IPS DF 6.9 (cell line): ENCODE data around the gene DYNLRB2.

ENCODE experiments used
- DNase-seq: peaks from one replicate; pipeline ENCODE4 v3.0.0-alpha.2; 2013; ENCODE audit warnings: low read depth, low spot score
- H3K27ac ChIP-seq: one replicate; pipeline ENCODE4 v1.5.1; 2013; ENCODE audit warnings: low read length, control low read depth
- H3K27me3 ChIP-seq: 2 replicates; pipeline ENCODE4 v1.6.1; 2013; ENCODE audit warnings: mild to moderate bottlenecking, low read length; ENCODE audit not compliant: control insufficient read depth, insufficient read depth
- H3K36me3 ChIP-seq: 2 replicates; pipeline ENCODE4 v1.6.1; 2013; ENCODE audit warnings: low read length; ENCODE audit not compliant: control insufficient read depth, insufficient read depth
- H3K4me1 ChIP-seq: 2 replicates; pipeline ENCODE4 v1.6.1; 2013; ENCODE audit warnings: low read length; ENCODE audit not compliant: control insufficient read depth, insufficient read depth
- H3K4me3 ChIP-seq: 2 replicates; pipeline ENCODE4 v1.5.1; 2013; ENCODE audit warnings: mild to moderate bottlenecking, low read length
- H3K9me3 ChIP-seq: 2 replicates; pipeline ENCODE4 v1.6.1; 2013; ENCODE audit warnings: low read length, inconsistent platforms; ENCODE audit not compliant: control insufficient read depth, insufficient read depth
- WGBS: extraction: QIAGEN DNeasy Blood & Tissue Kit; methylation state at CpG from one replicate; pipeline ENCODE4 v1.1.7; 2013; ENCODE audit warnings: mixed read lengths, missing lambda C conversion rate; ENCODE audit not compliant: insufficient read length, insufficient coverage; 5-methylcytosine and 5-hydroxymethylcytosine counted together

DYNLRB2 gene

DNA sequence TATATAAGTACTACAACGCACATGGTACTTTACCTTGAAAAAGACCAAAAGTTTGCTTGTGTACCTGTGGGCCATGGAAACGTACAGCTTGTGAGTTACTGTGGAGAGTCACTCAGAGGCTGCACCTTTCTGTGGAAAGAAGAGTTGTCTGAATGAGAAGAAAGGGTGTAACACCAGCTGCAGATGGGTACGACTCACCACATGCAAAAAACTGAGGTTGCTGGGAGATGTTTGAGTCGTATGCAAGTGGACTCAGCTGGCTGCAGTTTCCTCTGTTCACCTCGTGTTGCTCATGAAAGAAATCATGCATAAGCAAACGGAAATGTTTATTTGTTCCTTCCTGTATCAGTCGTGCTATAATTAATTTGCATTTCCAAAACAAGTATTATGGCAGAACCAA lies 22.4 kb upstream of the DYNLRB2 start:
- Histone ChIP-seq H3K4me1 (no peaks in the 10 kb centered on the region), H3K27ac (no peak overlapping the region), H3K27me3 (no peaks in the 10 kb centered on the region), H3K9me3 (no peaks in the 10 kb centered on the region), H3K4me3 (no peak overlapping the region), H3K36me3 (no peaks in the 10 kb centered on the region)
- WGBS = no CpG with 5 or more reads among the region's 7 CpGs
- no peak for DNase-seq

- Histone ChIP-seq H3K4me3 (no peak overlapping the region), H3K27ac (no peak overlapping the region), H3K27me3 (no peaks in the 10 kb centered on the region), H3K4me1 (no peaks in the 10 kb centered on the region), H3K36me3 (no peaks in the 10 kb centered on the region), H3K9me3 (no peaks in the 10 kb centered on the region)
- WGBS = no CpG with 5 or more reads among the region's 3 CpGs
- DNase-seq = no peak
Observed at GRCh38 chr16:80519189-80519588, 21.6 kb upstream of the DYNLRB2 start.

- Histone ChIP-seq H3K4me1 (no peaks in the 10 kb centered on the region), H3K36me3 (no peaks in the 10 kb centered on the region), H3K9me3 (no peaks in the 10 kb centered on the region), H3K27ac (no peak overlapping the region), H3K4me3 (no peak overlapping the region), H3K27me3 (no peaks in the 10 kb centered on the region)
- no CpG with 5 or more reads among the region's 4 CpGs for WGBS
- no peak for DNase-seq
Observed at GRCh38 chr16:80525420-80525819, 15.4 kb upstream of the DYNLRB2 start.

DNA sequence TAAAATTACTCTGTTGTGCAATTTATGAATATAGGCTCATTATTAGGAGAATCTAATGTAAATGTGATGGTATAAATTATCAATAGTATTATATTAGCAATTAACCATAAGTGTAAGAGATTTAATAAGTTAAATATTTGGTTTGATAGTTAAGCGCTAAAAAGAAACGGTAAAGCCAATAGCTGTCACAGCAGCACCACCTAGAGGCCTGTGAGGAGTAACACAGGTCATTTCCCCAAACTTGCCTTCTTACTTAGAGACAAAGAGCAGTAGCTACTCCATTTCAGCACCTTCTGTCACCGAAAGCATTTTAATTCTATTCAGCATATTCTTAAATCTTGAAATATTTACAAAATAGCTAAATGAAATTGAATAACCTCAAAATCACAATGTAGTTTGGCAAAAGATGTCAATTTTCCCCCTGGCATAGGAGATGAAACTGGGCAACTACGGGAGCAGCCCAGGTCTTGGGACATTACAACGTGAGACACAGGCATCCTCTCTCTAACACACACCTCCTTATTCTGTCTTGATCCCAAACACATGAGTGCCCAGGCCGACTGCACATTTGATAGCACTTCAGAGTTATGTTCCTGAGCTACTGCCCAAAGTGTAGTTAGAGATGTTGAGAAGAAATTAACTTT lies 14.3 kb upstream of the DYNLRB2 start:
- DNase-seq = no peak
- no peak overlapping the region for H3K4me3 ChIP-seq
- H3K27ac ChIP-seq = no peak overlapping the region
- H3K36me3 ChIP-seq = no peaks in the 10 kb centered on the region
- WGBS = no CpG with 5 or more reads among the region's 6 CpGs
- H3K27me3 ChIP-seq = no peaks in the 10 kb centered on the region
- H3K9me3 ChIP-seq = no peaks in the 10 kb centered on the region
- no peaks in the 10 kb centered on the region for H3K4me1 ChIP-seq

DNA sequence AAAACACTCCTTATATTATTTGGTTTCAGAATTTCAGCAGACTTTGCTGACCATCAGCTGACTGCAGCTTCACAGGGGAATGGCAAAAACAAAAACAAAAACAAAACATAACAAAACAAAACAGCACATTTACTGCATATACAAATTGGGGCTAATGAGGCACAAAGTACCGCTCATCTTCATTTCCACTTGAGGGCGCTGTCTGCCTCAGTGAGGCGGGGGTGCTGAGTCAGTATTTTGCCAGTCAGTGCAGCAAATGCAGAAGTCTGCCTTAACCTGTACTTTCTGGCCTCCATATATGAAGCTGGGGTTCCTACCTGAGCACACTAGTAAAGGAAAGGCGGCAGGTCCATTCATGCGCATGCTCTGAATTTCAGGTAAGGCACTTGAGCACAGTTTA lies 13.5 kb upstream of the DYNLRB2 start:
- no CpG with 5 or more reads among the region's 5 CpGs for WGBS
- DNase-seq = peak; percentile 45
- Histone ChIP-seq H3K27me3 (no peaks in the 10 kb centered on the region), H3K27ac (no peak overlapping the region), H3K36me3 (no peaks in the 10 kb centered on the region), H3K4me3 (no peak overlapping the region), H3K4me1 (no peaks in the 10 kb centered on the region), H3K9me3 (no peaks in the 10 kb centered on the region)

DNA sequence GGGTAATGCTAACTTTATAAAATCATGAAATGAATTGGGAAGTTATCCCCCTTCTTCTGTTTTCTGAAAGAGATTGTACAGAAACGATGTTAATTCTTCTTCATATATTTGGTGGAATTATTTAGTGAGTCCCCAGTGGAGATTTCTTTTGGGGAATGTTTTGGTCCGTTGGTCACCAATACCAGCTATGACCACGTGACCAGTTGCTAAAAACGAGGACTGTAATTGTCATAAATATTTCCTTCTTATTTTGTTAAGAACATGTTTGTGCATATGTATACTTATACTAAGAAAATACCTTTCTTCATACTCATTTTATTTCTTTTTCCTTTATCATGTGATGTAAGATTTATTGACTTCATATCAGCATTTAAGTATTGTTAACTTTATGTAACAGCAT lies 10.3 kb upstream of the DYNLRB2 start:
- Histone ChIP-seq H3K4me3 (no peak overlapping the region), H3K4me1 (no peaks in the 10 kb centered on the region), H3K9me3 (no peaks in the 10 kb centered on the region), H3K36me3 (no peaks in the 10 kb centered on the region), H3K27me3 (no peaks in the 10 kb centered on the region), H3K27ac (no peak overlapping the region)
- no CpG with 5 or more reads among the region's 4 CpGs for WGBS
- DNase-seq = no peak

GRCh38 chr16:80536238-80536637 lies 4.6 kb upstream of the DYNLRB2 start:
- WGBS = no CpG with 5 or more reads among the region's 2 CpGs
- no peaks in the 10 kb centered on the region; the same call in 1 of the 2 replicates for H3K4me1 ChIP-seq
- no peaks in the 10 kb centered on the region for H3K9me3 ChIP-seq
- no peak for DNase-seq
- no peak overlapping the region for H3K4me3 ChIP-seq
- no peak overlapping the region for H3K27ac ChIP-seq
- no peaks in the 10 kb centered on the region for H3K27me3 ChIP-seq
- H3K36me3 ChIP-seq = no peaks in the 10 kb centered on the region

DNA sequence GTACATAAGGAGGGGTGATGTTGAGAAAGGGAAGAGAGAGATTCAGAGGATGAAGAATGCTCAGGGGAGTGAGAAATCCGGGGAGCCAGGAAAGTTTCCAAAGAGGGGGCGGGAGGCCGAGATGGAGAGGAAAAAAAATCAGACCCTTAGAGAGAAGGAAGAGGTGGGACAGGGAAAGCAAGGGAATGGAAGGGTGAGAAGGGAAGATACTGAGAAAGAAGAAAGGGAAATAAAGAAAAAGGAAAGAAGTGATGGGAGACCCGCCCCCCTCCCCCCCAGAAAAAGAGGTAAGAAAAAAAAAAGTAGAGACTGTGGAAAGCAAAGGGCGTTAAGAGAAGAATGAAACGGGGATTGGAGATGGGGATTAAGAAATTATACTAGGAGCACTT lies 507 bp downstream of the DYNLRB2 start:
- Histone ChIP-seq H3K36me3 (no peaks in the 10 kb centered on the region), H3K9me3 (no peaks in the 10 kb centered on the region), H3K4me3 (peak overlapping the region; percentile 66; the same call in 1 of the 2 replicates), H3K4me1 (no peaks in the 10 kb centered on the region; the same call in 1 of the 2 replicates), H3K27ac (no peak overlapping the region), H3K27me3 (no peaks in the 10 kb centered on the region)
- no peak for DNase-seq
- whole genome bisulfite sequencing = 100% methylated on average over 2 of the region's 6 CpGs

- Histone ChIP-seq H3K27me3 (no peaks in the 10 kb centered on the region), H3K9me3 (no peaks in the 10 kb centered on the region; the same call in 1 of the 2 replicates), H3K4me1 (no peaks in the 10 kb centered on the region; the same call in 1 of the 2 replicates), H3K4me3 (no peak overlapping the region), H3K27ac (no peak overlapping the region), H3K36me3 (no peaks in the 10 kb centered on the region)
- no CpG with 5 or more reads among the region's 2 CpGs for WGBS
- DNase-seq = no peak
Observed at GRCh38 chr16:80543162-80543561, 2.4 kb downstream of the DYNLRB2 start.

DNA sequence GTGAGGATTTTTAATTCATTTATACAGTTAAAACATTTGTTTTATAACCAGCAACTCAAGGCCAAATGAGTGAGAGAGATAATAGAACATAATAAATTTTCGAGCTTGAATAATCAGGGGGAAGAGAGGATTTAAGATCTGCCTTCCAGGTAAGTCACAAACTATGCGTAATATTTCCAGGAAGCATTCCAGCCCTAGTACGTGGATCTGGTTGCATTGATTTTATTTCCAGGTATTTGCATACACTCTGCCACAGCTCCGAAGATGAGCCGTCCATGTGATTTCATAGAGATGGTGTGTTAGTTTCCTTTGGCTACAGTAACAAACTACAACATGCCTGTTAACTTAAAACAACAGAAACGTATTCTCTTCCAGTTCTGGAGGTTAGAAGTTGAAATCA lies 3.5 kb downstream of the DYNLRB2 start:
- H3K27me3 ChIP-seq = no peaks in the 10 kb centered on the region
- H3K27ac ChIP-seq = no peak overlapping the region
- WGBS = no CpG with 5 or more reads among the region's 6 CpGs
- no peak for DNase-seq
- H3K4me1 ChIP-seq = no peaks in the 10 kb centered on the region; the same call in 1 of the 2 replicates
- no peaks in the 10 kb centered on the region for H3K36me3 ChIP-seq
- H3K9me3 ChIP-seq = no peaks in the 10 kb centered on the region; the same call in 1 of the 2 replicates
- no peak overlapping the region for H3K4me3 ChIP-seq

DNA sequence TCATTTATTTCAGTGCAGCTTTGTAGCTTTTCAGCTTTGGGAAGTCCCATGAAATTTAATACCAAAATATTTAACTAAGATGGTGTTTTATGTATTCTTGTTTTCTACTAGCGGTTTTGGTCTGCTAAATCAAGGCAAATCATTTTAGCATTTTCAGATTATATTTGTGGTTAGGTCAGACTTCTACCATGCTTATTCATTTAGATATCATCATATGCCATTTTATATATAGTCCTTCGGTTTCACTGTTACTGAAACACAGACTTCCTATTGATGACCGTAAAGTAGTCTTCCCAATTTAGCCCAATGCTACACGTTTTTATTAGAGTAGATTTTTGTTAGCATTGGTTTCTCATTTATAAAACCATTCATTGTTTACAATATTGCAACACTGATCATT lies 5.5 kb downstream of the DYNLRB2 start:
- no peaks in the 10 kb centered on the region for H3K27me3 ChIP-seq
- WGBS = no CpG with 5 or more reads among the region's 4 CpGs
- no peaks in the 10 kb centered on the region; the same call in 1 of the 2 replicates for H3K9me3 ChIP-seq
- no peaks in the 10 kb centered on the region for H3K4me1 ChIP-seq
- H3K36me3 ChIP-seq = no peaks in the 10 kb centered on the region
- no peak for DNase-seq
- no peak overlapping the region for H3K27ac ChIP-seq
- no peak overlapping the region for H3K4me3 ChIP-seq
